Activated CD4-positive, alpha-beta T cell treated with anti-CD3 and anti-CD28 coated beads, Interleukin-2, Interleukin-6, amounts not matched to agents 100 ng/mL and 50 ng/mL, durations not matched to agents 16 hours and 8 hours (primary cell): ENCODE measurements around the gene NOL4L.
A peak's percentile ranks its signal among the peaks of the same experiment; 100 is the strongest.

Experiments
- DNase-seq: peaks from one replicate; pipeline ENCODE4 v3.0.0-alpha.2; 2020

The NOL4L gene

DNA sequence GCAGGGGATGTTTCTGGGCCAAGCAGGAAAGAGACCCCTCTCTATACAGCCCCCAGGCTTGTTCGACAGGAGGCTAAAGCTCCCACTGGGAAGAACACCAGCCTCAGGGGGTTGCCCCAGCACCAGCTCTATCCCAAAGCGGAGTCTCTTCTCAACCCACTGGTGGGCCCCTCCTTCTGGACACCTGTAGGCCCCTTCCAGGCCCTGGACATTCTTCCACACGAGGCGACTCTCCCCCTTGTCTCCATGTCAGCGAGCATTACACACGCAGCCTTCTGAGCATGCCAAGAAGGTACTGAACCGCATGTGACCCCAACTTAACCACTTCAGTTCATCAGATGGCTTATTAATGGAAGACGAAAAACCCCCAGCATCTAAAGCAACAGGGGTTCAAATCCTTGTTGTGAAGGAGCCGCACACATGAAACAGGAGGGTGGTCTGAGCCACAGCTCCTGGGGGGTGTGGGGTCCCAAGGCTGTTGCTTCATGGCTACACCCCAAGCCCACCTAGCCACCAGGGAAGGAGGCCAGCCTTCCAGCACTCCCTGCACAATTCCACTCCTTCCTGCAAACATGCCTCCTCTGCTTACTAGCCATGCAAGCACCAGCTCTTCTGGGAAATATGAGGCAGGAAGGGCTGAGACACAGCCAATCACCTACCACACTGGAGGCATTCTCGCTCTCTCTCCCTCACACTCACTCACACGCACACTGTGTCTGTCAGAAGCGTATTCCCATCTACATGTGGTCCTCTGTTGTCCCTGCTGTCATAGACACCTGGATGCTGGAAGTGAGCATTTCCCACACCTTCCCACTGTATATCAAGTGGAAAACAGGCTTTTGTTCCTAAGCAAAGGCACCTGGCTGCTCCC, 104.5 kb downstream of the NOL4L start:
- no peak for DNase-seq

GRCh38 chr20:32479697-32480171, 105.4 kb downstream of the NOL4L start:
- no peak for DNase-seq

- DNase-seq, result no peak
Observed at GRCh38 chr20:32479012-32479411, 106.1 kb downstream of the NOL4L start.

DNA sequence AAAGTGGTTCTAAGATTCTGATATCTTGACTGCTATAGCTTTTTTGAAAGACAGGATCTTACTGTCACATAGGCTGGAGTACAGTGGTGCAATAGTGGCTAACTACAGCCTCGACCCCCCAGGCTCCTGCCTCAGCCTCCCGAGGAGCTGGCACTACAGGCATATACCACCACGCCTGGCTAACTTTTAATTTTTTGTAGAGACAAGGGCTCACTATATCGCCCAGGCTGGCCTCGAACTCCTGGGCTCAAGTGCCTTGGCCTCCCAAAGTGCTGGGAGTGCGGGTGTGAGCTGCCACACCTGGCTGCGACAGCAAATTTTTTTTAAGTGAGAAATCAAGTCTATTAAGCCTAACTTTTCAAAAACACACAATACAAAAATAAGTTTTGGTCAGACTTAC, 106.6 kb downstream of the NOL4L start:
- DNase-seq, result no peak

DNA sequence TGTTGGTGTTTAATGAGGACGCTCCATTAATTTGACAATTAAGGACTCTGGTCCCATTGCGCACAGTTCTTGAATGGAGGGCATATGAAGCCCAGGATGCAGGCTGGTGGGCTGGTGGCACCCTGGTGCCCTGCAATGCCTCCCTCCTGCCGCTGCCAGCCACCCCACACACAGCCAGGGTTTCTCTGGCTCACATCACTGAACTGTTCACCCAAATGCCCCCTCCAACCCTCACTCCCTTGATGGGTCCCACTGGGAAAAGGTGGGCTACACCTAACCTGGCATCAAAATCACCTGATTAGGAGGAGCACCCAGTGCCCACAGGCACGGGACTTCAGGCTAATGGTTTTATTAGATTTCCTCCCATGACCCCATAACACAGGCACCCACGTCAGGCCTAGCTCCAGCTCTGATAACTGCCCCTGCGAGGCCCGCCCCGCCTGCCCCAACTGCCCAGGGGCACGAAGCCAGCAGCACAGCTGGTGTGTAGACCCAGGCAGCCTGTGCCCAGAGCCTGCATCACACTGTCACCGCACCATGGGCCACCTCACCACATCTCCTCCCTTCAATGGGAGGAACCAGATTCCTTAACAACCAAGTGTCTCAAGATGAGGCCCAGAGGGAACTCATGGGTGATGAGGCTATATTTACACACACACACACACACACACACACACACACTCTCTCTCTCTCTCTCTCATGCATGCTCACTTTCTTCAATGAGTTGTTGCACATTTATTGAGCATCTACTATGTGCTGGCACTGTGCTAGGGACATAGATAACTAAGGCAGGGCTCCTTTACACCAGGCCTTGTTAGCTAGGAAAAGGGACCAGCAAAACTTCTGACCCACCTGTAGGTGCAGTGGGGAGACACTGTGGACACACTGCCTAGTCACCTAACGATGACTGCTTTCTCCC, 107.3 kb downstream of the NOL4L start:
- no peak for DNase-seq

GRCh38 chr20:32476684-32477593, 108.2 kb downstream of the NOL4L start:
- no peak for DNase-seq

DNA sequence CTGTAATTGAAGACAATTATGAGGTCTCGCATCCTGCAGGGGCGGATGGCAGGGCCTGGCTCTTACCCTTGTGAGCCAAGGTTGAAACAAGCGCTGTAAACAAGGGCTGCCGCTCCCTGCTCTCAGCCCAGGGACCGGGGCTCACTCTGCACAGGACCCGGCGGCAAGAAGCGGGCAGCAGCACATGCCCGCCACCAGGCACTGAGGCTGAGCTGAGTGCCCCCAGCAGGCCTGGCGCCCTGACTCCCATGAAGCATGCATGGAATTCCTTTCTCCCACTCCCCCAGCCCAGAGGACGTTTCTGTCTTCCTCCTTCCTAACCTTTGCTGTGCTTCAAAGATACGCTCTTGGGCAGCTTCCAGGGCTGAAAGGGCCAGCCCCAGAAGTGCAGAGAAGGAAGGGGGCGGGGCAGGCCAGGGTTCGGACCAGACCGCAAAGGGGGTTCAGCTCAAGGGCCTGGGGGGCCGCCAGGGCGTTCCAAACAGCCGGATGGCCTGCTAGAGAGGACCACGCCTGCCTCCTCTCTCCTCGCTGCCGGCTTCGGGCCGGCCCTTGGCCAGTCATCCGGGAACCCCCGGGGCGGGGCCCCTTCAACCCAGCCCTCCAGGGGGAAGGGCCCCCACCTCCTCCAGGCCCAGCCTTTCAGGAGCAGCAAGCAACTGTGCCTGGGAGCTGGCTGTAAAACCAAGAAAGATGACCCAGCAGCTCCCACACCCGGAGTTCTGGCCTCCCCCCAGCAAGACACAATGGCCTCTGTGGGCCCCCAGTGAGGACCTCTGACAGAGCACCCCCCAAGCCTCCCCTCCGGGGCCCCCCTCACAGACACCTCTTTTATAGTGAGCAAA, 109.9 kb downstream of the NOL4L start:
- DNase-seq, result no peak

GRCh38 chr20:32474717-32474966, 110.5 kb downstream of the NOL4L start:
- DNase-seq, result no peak

DNA sequence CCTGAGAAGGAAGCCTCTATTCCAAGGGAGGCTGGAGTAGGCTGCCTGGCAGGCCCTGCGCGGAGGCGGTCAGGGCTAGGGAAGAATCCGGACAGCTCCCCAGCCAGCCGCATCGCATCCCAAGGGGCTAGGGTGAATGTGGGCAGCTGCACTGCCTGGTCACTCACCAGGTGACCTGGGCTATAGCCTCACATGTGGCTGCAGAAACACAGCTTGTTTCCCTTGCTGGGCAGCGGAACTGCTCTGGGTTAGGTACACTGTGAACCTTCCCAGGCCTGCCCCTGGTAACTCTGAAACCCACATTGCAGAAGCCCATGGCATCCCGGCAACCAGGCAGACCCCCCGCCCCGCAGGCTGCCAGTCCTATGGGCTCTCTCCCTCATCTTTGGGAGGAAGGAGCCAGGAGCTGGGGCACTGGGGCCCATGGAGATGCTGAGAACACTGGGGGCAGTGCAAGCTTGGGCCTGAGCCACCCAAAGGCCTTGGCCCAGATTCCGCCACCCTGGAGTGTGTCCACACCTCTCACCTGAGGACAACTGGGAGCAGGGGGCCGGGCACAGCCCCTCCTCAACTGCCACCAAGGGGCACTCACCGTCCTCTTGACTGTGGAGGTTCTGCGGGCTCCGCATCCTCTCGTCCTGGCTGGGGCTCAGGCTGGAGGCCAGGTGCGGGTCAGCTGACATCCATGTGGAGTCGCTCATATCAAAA, 111.0 kb downstream of the NOL4L start:
- DNase-seq, result no peak

DNA sequence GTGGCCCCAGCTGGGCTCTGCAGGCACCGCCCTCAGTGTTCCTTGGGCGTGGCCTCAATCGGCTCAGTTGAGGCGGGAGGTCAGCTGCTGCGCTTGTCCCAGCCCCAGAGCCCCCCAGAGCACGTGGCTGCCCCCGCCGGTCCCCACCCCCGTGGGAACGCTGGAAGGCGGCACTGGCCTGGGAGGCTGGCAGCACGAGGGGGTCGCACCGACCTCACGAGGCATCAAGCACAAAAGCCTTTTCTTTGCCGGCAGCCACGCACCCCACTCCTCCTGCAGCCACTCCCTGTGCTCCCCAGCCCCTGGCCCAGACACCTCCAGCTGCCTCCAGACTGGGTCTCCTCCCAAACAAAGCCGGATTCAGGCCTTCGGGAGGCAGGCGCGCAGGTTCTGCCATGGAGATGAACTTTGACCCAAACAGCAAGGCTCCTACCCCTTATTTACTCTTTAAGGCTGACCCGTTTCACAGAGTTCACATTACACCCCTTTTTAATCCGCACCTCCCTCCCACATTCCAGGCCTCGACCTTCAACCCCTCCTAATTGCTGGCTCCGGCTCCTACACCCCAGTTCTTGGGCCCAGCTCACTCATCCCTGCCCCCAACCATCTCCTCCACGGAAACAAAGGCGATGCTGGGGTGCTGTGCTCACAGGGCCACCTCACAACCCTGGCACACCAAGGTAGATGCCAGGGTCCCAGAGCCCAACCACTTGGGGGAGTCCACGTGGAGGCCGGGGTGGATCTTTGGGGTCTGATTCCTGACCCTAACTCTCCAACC, 111.7 kb downstream of the NOL4L start:
- DNase-seq, result no peak

DNA sequence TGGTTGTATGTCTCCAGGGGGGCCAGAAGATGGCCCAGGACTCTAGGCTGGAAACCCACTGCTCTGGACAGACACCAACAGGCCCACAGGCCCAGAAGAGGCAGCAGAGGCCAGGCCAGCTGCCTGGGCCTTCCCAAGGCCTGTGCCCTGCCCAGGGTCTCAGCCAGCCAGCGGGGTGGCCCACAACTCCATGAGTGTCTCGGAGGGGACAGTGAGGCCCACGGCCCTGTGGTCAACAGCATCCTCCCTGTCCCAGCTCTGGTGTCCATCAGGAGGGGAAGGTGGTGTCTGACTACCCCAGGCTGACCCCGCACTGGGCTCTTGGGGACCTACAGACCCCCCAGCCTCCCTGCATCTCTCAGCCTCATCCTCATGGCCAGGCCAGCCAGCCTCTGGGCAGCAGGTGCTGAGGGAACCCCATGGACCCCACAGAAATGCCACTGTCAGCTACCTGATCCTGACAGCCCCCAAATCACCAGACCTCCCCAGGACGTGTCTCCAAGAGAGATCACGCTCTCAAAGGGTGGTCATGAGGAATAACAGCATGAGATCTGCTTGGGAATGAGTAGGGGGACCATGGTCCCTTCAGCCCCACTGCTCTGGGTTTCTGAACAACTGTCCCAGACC, 112.4 kb downstream of the NOL4L start:
- DNase-seq, result no peak

GRCh38 chr20:32470940-32471339, 114.2 kb downstream of the NOL4L start:
- no peak for DNase-seq

- DNase-seq, result peak; percentile 28
Observed at GRCh38 chr20:32470025-32470861, 114.9 kb downstream of the NOL4L start.

DNA sequence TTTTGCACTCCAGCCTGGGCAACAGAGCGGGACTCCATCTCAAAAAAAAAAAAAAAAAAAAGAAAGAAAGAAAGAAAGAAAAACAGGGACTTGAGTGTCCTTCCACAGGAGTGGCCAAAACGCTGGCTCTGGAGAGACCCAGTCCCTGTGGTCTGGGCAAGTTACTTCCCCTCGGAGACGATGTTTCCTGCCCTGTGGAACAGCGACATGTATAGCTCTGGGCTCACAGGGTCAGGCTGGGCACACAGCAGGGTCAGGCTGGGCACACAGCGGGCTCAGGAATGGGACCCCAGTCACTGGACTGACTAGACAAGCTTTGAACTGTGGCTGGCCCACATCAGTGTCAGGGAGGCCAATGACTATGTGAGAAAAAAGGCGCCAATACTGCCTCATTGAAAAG, 116.3 kb downstream of the NOL4L start:
- no peak for DNase-seq

DNA sequence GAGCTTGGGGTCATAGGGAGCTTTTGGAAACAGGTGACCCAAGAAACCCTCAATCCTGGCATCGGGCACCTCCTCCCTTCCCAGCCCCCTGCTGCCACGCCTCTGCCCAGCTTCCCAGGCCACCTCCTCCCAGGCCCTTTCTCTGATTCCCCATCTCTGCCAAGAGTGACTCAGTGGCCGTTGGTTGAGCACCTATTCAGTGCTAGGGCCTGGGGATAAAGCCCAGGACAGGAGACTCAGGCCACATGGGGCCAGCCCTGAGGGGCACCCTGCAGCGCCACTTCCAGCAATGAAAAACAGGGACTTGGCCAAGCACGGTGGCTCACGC, 116.9 kb downstream of the NOL4L start:
- DNase-seq, result no peak

GRCh38 chr20:32467506-32468312, 117.4 kb downstream of the NOL4L start:
- no peak for DNase-seq

DNA sequence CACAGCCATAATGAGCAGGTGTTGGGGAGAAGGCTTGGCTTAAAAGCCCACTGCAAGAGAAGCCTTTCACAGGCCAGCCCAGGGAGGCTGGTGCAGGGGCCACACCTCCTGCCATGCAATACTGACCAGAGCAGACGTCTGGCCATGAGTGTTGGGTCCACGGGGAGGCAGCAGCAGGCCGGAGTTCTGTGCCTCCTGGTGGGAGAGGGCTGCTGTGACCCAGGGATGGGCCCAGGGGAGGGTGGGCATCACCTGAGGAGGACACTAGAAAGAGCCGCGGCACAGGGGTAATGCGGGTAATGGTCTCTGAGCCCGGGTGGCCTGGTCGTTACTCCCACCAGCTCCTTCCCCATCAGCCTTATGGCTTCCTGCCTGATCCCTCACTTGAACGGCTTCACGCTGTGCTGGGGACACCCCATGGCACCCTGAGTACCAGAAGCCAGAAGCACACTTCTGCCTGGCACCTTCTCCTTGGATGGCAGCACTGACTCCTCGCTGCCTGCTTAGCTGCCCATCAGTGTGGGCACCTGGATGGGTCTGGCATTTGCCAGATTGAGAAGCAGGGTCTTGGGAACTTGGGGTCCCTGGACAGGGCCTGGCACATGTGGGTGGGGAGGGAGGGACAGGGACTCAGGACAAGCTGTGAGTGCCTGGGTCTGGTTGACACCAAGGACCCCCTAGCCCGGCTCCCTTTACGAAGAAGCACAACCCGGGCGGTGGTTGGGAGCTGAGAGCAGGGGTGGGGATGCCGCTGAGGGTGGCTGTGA, 118.2 kb downstream of the NOL4L start:
- DNase-seq, result no peak
